Endothelial cell (in vitro differentiated cells): ENCODE results near the gene ARL6IP4. TPM values are rescaled to one million over a fixed set of nuclear protein-coding genes. Genes with fewer than 3 reads are reported as not detected.
"Not testable (repeated sequence)": the region's sequence is repeated elsewhere in the genome, so short reads cannot be mapped to it uniquely, and the experiment has no call there.

ENCODE experiments used
- DNase-seq: peaks from one replicate; pipeline ENCODE4 v3.0.0; 2021; ENCODE audit warnings: low spot score
- H3K27ac Mint-ChIP-seq: one replicate; pipeline ENCODE4 v1.8.0; 2021; ENCODE audit warnings: mixed read lengths, inconsistent platforms; ENCODE audit not compliant: unreplicated experiment
- H3K27me3 Mint-ChIP-seq: one replicate; pipeline ENCODE4 v1.8.0; 2021; ENCODE audit warnings: mild to moderate bottlenecking, moderate library complexity, mixed read lengths, inconsistent platforms; ENCODE audit not compliant: unreplicated experiment
- H3K36me3 Mint-ChIP-seq: one replicate; pipeline ENCODE4 v1.8.0; 2021; ENCODE audit warnings: mild to moderate bottlenecking, low read depth, mixed read lengths, inconsistent platforms; ENCODE audit not compliant: unreplicated experiment
- H3K4me1 Mint-ChIP-seq: one replicate; pipeline ENCODE4 v1.8.0; 2021; ENCODE audit warnings: mild to moderate bottlenecking, mixed read lengths, inconsistent platforms; ENCODE audit not compliant: unreplicated experiment
- H3K4me3 Mint-ChIP-seq: one replicate; pipeline ENCODE4 v1.8.0; 2021; ENCODE audit warnings: mild to moderate bottlenecking, mixed read lengths, inconsistent platforms; ENCODE audit not compliant: unreplicated experiment
- H3K9me3 Mint-ChIP-seq: one replicate; pipeline ENCODE4 v1.8.0; 2021; ENCODE audit warnings: mixed read lengths, inconsistent platforms; ENCODE audit not compliant: unreplicated experiment
- CTCF ChIP-seq: fragments of 200-600 bp; sonication (generic); IDR thresholded peaks from one replicate; pipeline ENCODE4 v1.5.0; 2021; ENCODE audit warnings: antibody characterized with exemption; ENCODE audit not compliant: unreplicated experiment
- total RNA-seq: library from RNA; stranded (reverse); fragmentation: NEBNext Ultra II Directional; extraction: Animal tissue kit (Norgen Biotek cat#: 25700); gene quantifications from one replicate; pipeline ENCODE4 v1.2.1, GENCODE V29; 2021; ENCODE audit not compliant: unreplicated experiment

Gene ARL6IP4
- total RNA-seq, 1 donor from 2014 or later: 151 TPM

GRCh38 chr12:123010681-123011080 lies 30.2 kb downstream of the ARL6IP4 start:
- no peak overlapping the region for H3K27ac Mint-ChIP-seq
- no peak for DNase-seq

GRCh38 chr12:123011701-123012100 lies 31.2 kb downstream of the ARL6IP4 start:
- Mint-ChIP-seq H3K36me3 (peaks cover 18% of the 10 kb centered on the region), H3K27me3 (peaks cover 2% of the 10 kb centered on the region), H3K27ac (no peak overlapping the region), H3K4me1 (no peaks in the 10 kb centered on the region), H3K4me3 (no peak overlapping the region), H3K9me3 (no peaks in the 10 kb centered on the region)
- no peak for DNase-seq
- no peak for TF ChIP-seq CTCF

More at GRCh38 chr12:123010681-123011080, 30.2 kb downstream of the ARL6IP4 start:
- Mint-ChIP-seq H3K4me3 (peak overlapping the region; percentile 14), H3K27me3 (peaks cover 2% of the 10 kb centered on the region), H3K4me1 (no peaks in the 10 kb centered on the region), H3K9me3 (no peaks in the 10 kb centered on the region), H3K36me3 (peaks cover 18% of the 10 kb centered on the region)
- no peak for TF ChIP-seq CTCF

GRCh38 chr12:123013185-123014095 lies 33.0 kb downstream of the ARL6IP4 start:
- H3K9me3 Mint-ChIP-seq: no peaks in the 10 kb centered on the region
- no peak overlapping the region for H3K27ac Mint-ChIP-seq
- peaks cover 18% of the 10 kb centered on the region for H3K36me3 Mint-ChIP-seq
- no peak for TF ChIP-seq CTCF
- no peak overlapping the region for H3K4me3 Mint-ChIP-seq
- no peaks in the 10 kb centered on the region for H3K4me1 Mint-ChIP-seq
- no peak for DNase-seq
- H3K27me3 Mint-ChIP-seq: peaks cover 2% of the 10 kb centered on the region

- not testable (repeated sequence) for DNase-seq, H3K4me1 Mint-ChIP-seq, H3K27ac Mint-ChIP-seq, H3K9me3 Mint-ChIP-seq, H3K27me3 Mint-ChIP-seq, H3K4me3 Mint-ChIP-seq
- H3K36me3 Mint-ChIP-seq: peaks cover 11% of the 10 kb centered on the region
Measured at GRCh38 chr12:123014473-123014872, 34.0 kb downstream of the ARL6IP4 start.

- H3K27ac Mint-ChIP-seq: no peak overlapping the region
- no peak for TF ChIP-seq CTCF
- no peak for DNase-seq
- H3K27me3 Mint-ChIP-seq: no peaks in the 10 kb centered on the region
- no peak overlapping the region for H3K4me3 Mint-ChIP-seq
- H3K9me3 Mint-ChIP-seq: no peaks in the 10 kb centered on the region
- peaks cover 3% of the 10 kb centered on the region for H3K4me1 Mint-ChIP-seq
- no peaks in the 10 kb centered on the region for H3K36me3 Mint-ChIP-seq
Measured at GRCh38 chr12:123017753-123018152, 37.3 kb downstream of the ARL6IP4 start.
